Stimulated activated CD4-positive, alpha-beta T cell treated with anti-CD3 and anti-CD28 coated beads, Interleukin-15, amount 100 ng/mL, for 48 hours (primary cell): Measurements from ENCODE around the gene MBD4.
"Not testable (repeated sequence)": the region's sequence is repeated elsewhere in the genome, so short reads cannot be mapped to it uniquely, and the experiment has no call there.

Experiments used
- DNase-seq, 2 donors: peaks; one replicate each; pipeline ENCODE4 v3.0.0-alpha.2; 2020; ENCODE audit warnings: low read depth in 2 of 2

Gene MBD4

GRCh38 chr3:129429602-129430001 lies 10.1 kb downstream of the MBD4 start:
- DNase-seq, result no peak

- no peak for DNase-seq
Measured at GRCh38 chr3:129429080-129429451, 10.7 kb downstream of the MBD4 start.

GRCh38 chr3:129428376-129429079 lies 11.2 kb downstream of the MBD4 start, which contains the start of gene EFCAB12:
Gene EFCAB12 (minus strand): TSS chr3:129428636. CDS start chr3:129428488, 148 bp downstream.
- DNase-seq, result peak; percentile 77 to 87

GRCh38 chr3:129428007-129428375 lies 11.8 kb downstream of the MBD4 start:
- DNase-seq, result no peak

- no peak for DNase-seq
Measured at GRCh38 chr3:129425619-129426018, 14.1 kb downstream of the MBD4 start.

- DNase-seq, result no peak
Measured at GRCh38 chr3:129425213-129425612, 14.5 kb downstream of the MBD4 start.

GRCh38 chr3:129424185-129424841 lies 15.4 kb downstream of the MBD4 start:
- DNase-seq, result no peak

GRCh38 chr3:129422897-129423296 lies 16.9 kb downstream of the MBD4 start:
- DNase-seq, result no peak

- no peak for DNase-seq
Measured at GRCh38 chr3:129421988-129422745, 17.6 kb downstream of the MBD4 start.

- no peak for DNase-seq
Measured at GRCh38 chr3:129421236-129421883, 18.4 kb downstream of the MBD4 start.

GRCh38 chr3:129419476-129419875 lies 20.3 kb downstream of the MBD4 start:
- DNase-seq, result no peak

- no peak for DNase-seq
Measured at GRCh38 chr3:129418041-129418973, 21.4 kb downstream of the MBD4 start.

- no peak for DNase-seq
Measured at GRCh38 chr3:129417326-129417725, 22.4 kb downstream of the MBD4 start.

GRCh38 chr3:129416415-129416814 lies 23.3 kb downstream of the MBD4 start:
- DNase-seq, result no peak

GRCh38 chr3:129415830-129416229 lies 23.9 kb downstream of the MBD4 start:
- DNase-seq, result no peak

GRCh38 chr3:129415378-129415777 lies 24.4 kb downstream of the MBD4 start:
- DNase-seq, result no peak

- DNase-seq, result no peak
Measured at GRCh38 chr3:129413687-129414506, 25.9 kb downstream of the MBD4 start.

GRCh38 chr3:129413238-129413637 lies 26.5 kb downstream of the MBD4 start:
- not testable (repeated sequence) for DNase-seq

GRCh38 chr3:129412542-129413198 lies 27.1 kb downstream of the MBD4 start:
- DNase-seq, result no peak

GRCh38 chr3:129410971-129411370 lies 28.8 kb downstream of the MBD4 start:
- DNase-seq, result no peak
